Superior temporal gyrus (tissue), 1 donor: ENCODE results near the gene INTS11.
"Not testable (repeated sequence)": the region's sequence is repeated elsewhere in the genome, so short reads cannot be mapped to it uniquely, and the experiment has no call there.

Experiments used
- DNase-seq: peaks from one replicate; pipeline ENCODE4 v3.0.0-alpha.2; 2016; ENCODE audit errors: extremely low spot score

INTS11 gene

GRCh38 chr1:1324524-1325287 is at the start of gene INTS11, which contains the start of gene CPTP:
TSS of gene INTS11 (minus strand) at chr1:1324660. CDS start at chr1:1324608, 52 bp downstream.
TSS of gene CPTP (plus strand) at chr1:1324802. CDS start at chr1:1326911, 2,109 bp downstream.
- peak; percentile 90 for DNase-seq

GRCh38 chr1:1373815-1374588 is 49.5 kb upstream of the INTS11 start:
- no peak for DNase-seq

GRCh38 chr1:1373051-1373814 is 48.8 kb upstream of the INTS11 start:
- no peak for DNase-seq

GRCh38 chr1:1371746-1372711 is 47.6 kb upstream of the INTS11 start:
- peak; percentile 47 for DNase-seq

- DNase-seq = no peak
Observed at GRCh38 chr1:1371364-1371745, 46.9 kb upstream of the INTS11 start.

- DNase-seq = no peak
Observed at GRCh38 chr1:1370771-1371300, 46.4 kb upstream of the INTS11 start.

GRCh38 chr1:1370094-1370493 is 45.6 kb upstream of the INTS11 start:
- DNase-seq = not testable (repeated sequence)

GRCh38 chr1:1367315-1367714 is 42.9 kb upstream of the INTS11 start:
- DNase-seq = no peak

- no peak for DNase-seq
Observed at GRCh38 chr1:1366699-1367066, 42.2 kb upstream of the INTS11 start.

GRCh38 chr1:1365875-1366698 is 41.6 kb upstream of the INTS11 start:
- DNase-seq = no peak

GRCh38 chr1:1364266-1364665 is 39.8 kb upstream of the INTS11 start:
- DNase-seq = no peak

GRCh38 chr1:1361982-1362423 is 37.5 kb upstream of the INTS11 start:
- no peak for DNase-seq

GRCh38 chr1:1361233-1361981 is 36.9 kb upstream of the INTS11 start:
- no peak for DNase-seq

GRCh38 chr1:1360506-1361169 is 36.2 kb upstream of the INTS11 start:
- DNase-seq = no peak

GRCh38 chr1:1359664-1360468 is 35.4 kb upstream of the INTS11 start:
- DNase-seq = no peak

GRCh38 chr1:1359308-1359663 is 34.8 kb upstream of the INTS11 start:
- DNase-seq = no peak

GRCh38 chr1:1358433-1359271 is 34.2 kb upstream of the INTS11 start, which contains the start of gene MXRA8:
TSS of gene MXRA8 (minus strand) at chr1:1358555. CDS start at chr1:1358504, 51 bp downstream.
- DNase-seq = no peak
